SK-N-SH (cell line): Measurements from ENCODE around the gene NLRC5. TPM values are rescaled to one million over a fixed set of nuclear protein-coding genes. Genes with fewer than 3 reads are reported as not detected.

Experiments
- CTCF ChIA-PET: fragments of 300-600, 350-600 bp; formaldehyde crosslinking; extraction: SDS; loops from one replicate; lab custom pipeline; 2021; lab: Yijun Ruan, JAX
- POLR2A ChIA-PET: fragments of 350-600 bp; sonication (Branson Sonifier 250); formaldehyde crosslinking; extraction: SDS; loops from one replicate; lab custom pipeline; 2020; ENCODE audit warnings: antibody characterized with exemption, inconsistent platforms; lab: Yijun Ruan, JAX
- DNase-seq: peaks from one replicate; pipeline ENCODE4 v3.0.0; 2012
- H2AFZ ChIP-seq: fragments of 200-600 bp; sonication (generic); 2 replicates; pipeline ENCODE4 v1.8.1; 2016; ENCODE audit warnings: antibody characterized with exemption, mild to moderate bottlenecking, low read depth
- H3F3A ChIP-seq: fragments of 200-600 bp; sonication (generic); replicated peaks from 2 replicates; pipeline ENCODE3; 2016; ENCODE audit warnings: antibody characterized with exemption, mild to moderate bottlenecking; ENCODE audit not compliant: insufficient read depth
- H3K27ac ChIP-seq, 2 experiments: fragments of 200-500 bp in 1 of 2; fragments of 200-600 bp in 1 of 2; sonication (Bioruptor generic) in 1 of 2; sonication (generic), shearing (Covaris generic) in 1 of 2; 2 replicates each; pipeline versions ENCODE4 v1.5.1 to v1.6.1; 2014 to 2016; ENCODE audit warnings: low read depth in 2 of 2, inconsistent platforms in 1 of 2, low read length in 1 of 2, mild to moderate bottlenecking in 1 of 2, mixed read lengths in 1 of 2
- H3K27me3 ChIP-seq: fragments of 200-600 bp; sonication (generic), shearing (Covaris generic); 2 replicates; pipeline ENCODE4 v1.6.1; 2016; ENCODE audit warnings: mixed run types; ENCODE audit not compliant: insufficient read depth
- H3K36me3 ChIP-seq, 2 experiments: fragments of 200-500 bp in 1 of 2; fragments of 200-600 bp in 1 of 2; sonication (Bioruptor generic) in 1 of 2; sonication (generic) in 1 of 2; replicated peaks in 1 of 2; 2 replicates each; pipeline versions ENCODE3 to v1.5.1; 2014 to 2016; ENCODE audit warnings: low read length in 1 of 2, mild to moderate bottlenecking in 1 of 2; ENCODE audit not compliant: insufficient read depth in 2 of 2, control insufficient read depth in 1 of 2
- H3K4me1 ChIP-seq, 2 experiments: fragments of 200-500 bp in 1 of 2; fragments of 200-600 bp in 1 of 2; sonication (Bioruptor generic) in 1 of 2; sonication (generic), shearing (Covaris generic) in 1 of 2; 2 replicates each; pipeline versions ENCODE4 v1.5.1 to v1.6.1; 2014 to 2016; ENCODE audit warnings: low read depth in 1 of 2, low read length in 1 of 2, mixed run types in 1 of 2; ENCODE audit not compliant: insufficient read depth in 2 of 2, control insufficient read depth in 1 of 2
- H3K4me2 ChIP-seq: fragments of 200-600 bp; sonication (generic), shearing (Covaris generic); 2 replicates; pipeline ENCODE4 v1.6.1; 2017; ENCODE audit warnings: mixed run types
- H3K4me3 ChIP-seq, 2 experiments: fragments of 200-500 bp in 1 of 2; fragments of 200-600 bp in 1 of 2; sonication (Bioruptor generic) in 1 of 2; sonication (generic), shearing (Covaris generic) in 1 of 2; 2 replicates each; pipeline versions ENCODE4 v1.5.1 to v1.8.1; 2014 to 2016; ENCODE audit warnings: low read depth in 2 of 2, inconsistent platforms in 1 of 2, low read length in 1 of 2, mild to moderate bottlenecking in 1 of 2, mixed read lengths in 1 of 2, moderate library complexity in 1 of 2
- H3K79me2 ChIP-seq: fragments of 200-600 bp; sonication (generic); 2 replicates; pipeline ENCODE4 v1.8.1; 2017; ENCODE audit warnings: mild to moderate bottlenecking; ENCODE audit not compliant: insufficient read depth
- H3K9ac ChIP-seq: fragments of 200-600 bp; sonication (generic); 2 replicates; pipeline ENCODE4 v1.6.1; 2017; ENCODE audit warnings: mixed run types
- H3K9me2 ChIP-seq: fragments of 200-600 bp; sonication (generic); 2 replicates; pipeline ENCODE4 v1.6.1; 2017; ENCODE audit warnings: mixed run types
- H3K9me3 ChIP-seq: fragments of 200-600 bp; sonication (generic); 2 replicates; pipeline ENCODE4 v1.6.1; 2017; ENCODE audit warnings: mixed run types, mild to moderate bottlenecking, moderate library complexity
- H4K20me1 ChIP-seq: fragments of 200-600 bp; sonication (generic); 2 replicates; pipeline ENCODE4 v1.6.1; 2017; ENCODE audit warnings: mild to moderate bottlenecking, mixed run types; ENCODE audit not compliant: insufficient read depth
- ELF1 ChIP-seq: IDR thresholded peaks from 2 replicates; pipeline ENCODE4 v1.4.0; 2012
- EZH2phosphoT487 ChIP-seq: fragments of 200-600 bp; sonication (generic); IDR thresholded peaks from 2 replicates; pipeline ENCODE4 v1.6.1; 2017; ENCODE audit warnings: low read depth, mixed run types, mild to moderate bottlenecking, antibody characterized with exemption, moderate library complexity, borderline replicate concordance
- GABPA ChIP-seq: IDR thresholded peaks from 2 replicates; pipeline ENCODE4 v1.4.0; 2012; ENCODE audit warnings: low read depth, mild to moderate bottlenecking
- JUND ChIP-seq: IDR thresholded peaks from 2 replicates; pipeline ENCODE4 v1.4.0; 2012
- MEF2A ChIP-seq: IDR thresholded peaks from 2 replicates; pipeline ENCODE4 v1.4.0; 2012; ENCODE audit warnings: low read depth, borderline replicate concordance
- MXI1 ChIP-seq: IDR thresholded peaks from 2 replicates; pipeline ENCODE4 v1.6.1; 2012; ENCODE audit warnings: mild to moderate bottlenecking, low read depth, low read length, improper control_type of control experiment
- NFIC ChIP-seq: IDR thresholded peaks from 2 replicates; pipeline ENCODE4 v1.4.0; 2012; ENCODE audit warnings: borderline replicate concordance
- POLR2AphosphoS5 ChIP-seq: IDR thresholded peaks from 2 replicates; pipeline ENCODE4 v1.6.1; 2012; ENCODE audit warnings: low read depth, low read length
- RAD21 ChIP-seq: IDR thresholded peaks from 2 replicates; pipeline ENCODE4 v1.6.1; 2012; ENCODE audit warnings: mild to moderate bottlenecking, low read length
- RCOR1 ChIP-seq: fragments of 150-350 bp; IDR thresholded peaks from 2 replicates; pipeline ENCODE4 v1.6.1; 2017; ENCODE audit warnings: antibody characterized with exemption, low read length
- TCF12 ChIP-seq: IDR thresholded peaks from 2 replicates; pipeline ENCODE4 v1.4.0; 2012
- YY1 ChIP-seq: IDR thresholded peaks from 2 replicates; pipeline ENCODE4 v1.4.0; 2012; ENCODE audit warnings: low read depth, mild to moderate bottlenecking
- WGBS: methylation state at CpG from one replicate; pipeline ENCODE4 v1.1.6; 2017; ENCODE audit warnings: low lambda C conversion rate; 5-methylcytosine and 5-hydroxymethylcytosine counted together
- polyA plus RNA-seq, 3 experiments: library from polyadenylated mRNA; depleted of rRNA; stranded (reverse); fragments of >200 nt; gene quantifications; 2 replicates each; pipeline ENCODE4 v1.2.3, GENCODE V29; 2012
- TF ChIP-seq, protein P1 (sequence below): fragments of 150-350 bp; IDR thresholded peaks from 2 replicates; pipeline ENCODE4 v1.6.1; 2017; ENCODE audit warnings: antibody characterized with exemption, low read length, low read depth, borderline replicate concordance
- TF ChIP-seq, protein P2 (sequence below): IDR thresholded peaks from 2 replicates; pipeline ENCODE4 v1.4.0; 2012; ENCODE audit warnings: low read depth
- TF ChIP-seq, protein P3 (sequence below): fragments of 200-600 bp; sonication (generic); IDR thresholded peaks from 2 replicates; pipeline ENCODE4 v1.6.1; 2017; ENCODE audit warnings: antibody characterized with exemption, mild to moderate bottlenecking, moderate library complexity

The NLRC5 gene
- polyA plus RNA-seq, 1 of the 3 experiments (the other 2 are of a cell fraction): 6.5 TPM

DNA sequence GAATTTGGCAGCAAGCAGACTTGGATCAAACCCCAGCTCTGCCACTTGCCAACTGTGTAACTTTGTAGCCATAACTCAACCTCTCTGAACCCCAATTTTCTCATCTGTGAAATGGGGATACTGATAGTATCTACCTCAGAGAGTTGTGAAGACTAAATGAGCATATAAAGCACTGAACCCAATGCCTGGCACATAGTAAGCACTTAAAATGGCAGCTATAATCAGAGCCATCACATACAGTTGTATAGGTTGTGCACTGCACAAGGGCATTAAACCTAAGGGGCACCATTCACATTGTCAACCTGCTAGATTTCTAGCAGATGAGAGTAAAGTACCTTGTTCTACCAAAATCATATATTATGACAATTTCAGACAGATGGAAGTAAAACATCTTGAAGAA, 92.4 kb downstream of the NLRC5 start (continued):
- no peak for TF ChIP-seq TCF12

DNA sequence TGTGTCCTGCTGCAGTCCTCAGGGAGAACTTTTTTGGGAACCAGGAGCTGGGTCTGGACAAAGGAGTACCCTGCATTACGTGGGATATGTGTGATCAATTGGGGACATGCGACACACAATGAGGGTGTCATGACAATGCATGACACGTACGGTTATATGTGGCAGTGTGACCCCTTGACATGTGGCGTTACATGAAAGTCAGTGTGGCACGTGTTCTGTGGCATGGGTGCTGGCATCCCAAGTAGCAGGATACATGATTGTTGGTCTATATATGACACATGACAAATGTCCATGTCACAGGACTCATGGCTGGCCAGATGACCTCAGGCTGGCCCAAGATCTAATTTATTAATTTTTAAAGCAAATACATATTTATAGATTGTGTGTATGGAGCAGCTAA, 93.3 kb downstream of the NLRC5 start:
- Histone ChIP-seq H3K4me2 (no peak overlapping the region), H3K9me2 (no peaks in the 10 kb centered on the region), H3K9me3 (no peaks in the 10 kb centered on the region), H4K20me1 (no peaks in the 10 kb centered on the region), H3F3A (no peaks in the 10 kb centered on the region), H3K27ac (no peak overlapping the region), H2AFZ (no peak overlapping the region), H3K4me3 (no peak overlapping the region), H3K9ac (no peak overlapping the region), H3K36me3 (no peaks in the 10 kb centered on the region), H3K79me2 (no peaks in the 10 kb centered on the region), H3K27me3 (no peaks in the 10 kb centered on the region), H3K4me1 (peaks cover 0 to 4% of the 10 kb centered on the region in 2 experiments; a peak in 1 of 4 replicates)
- no peak for DNase-seq
- ChIA-PET CTCF (interaction anchor here (1.0 to 4.2 kb wide), 11 partner anchors 11 to 437 kb away, joined by 3 to 34 read pairs (median 7); partner anchors contain the start of gene CPNE2), POLR2A (no interaction called here)
- 85% methylated on average over 6 of the region's 6 CpGs for WGBS
- TF ChIP-seq GABPA (no peak), MXI1 (no peak), JUND (no peak)
- TF ChIP-seq, protein P1, sequence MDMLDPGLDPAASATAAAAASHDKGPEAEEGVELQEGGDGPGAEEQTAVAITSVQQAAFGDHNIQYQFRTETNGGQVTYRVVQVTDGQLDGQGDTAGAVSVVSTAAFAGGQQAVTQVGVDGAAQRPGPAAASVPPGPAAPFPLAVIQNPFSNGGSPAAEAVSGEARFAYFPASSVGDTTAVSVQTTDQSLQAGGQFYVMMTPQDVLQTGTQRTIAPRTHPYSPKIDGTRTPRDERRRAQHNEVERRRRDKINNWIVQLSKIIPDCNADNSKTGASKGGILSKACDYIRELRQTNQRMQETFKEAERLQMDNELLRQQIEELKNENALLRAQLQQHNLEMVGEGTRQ: no peak

DNA sequence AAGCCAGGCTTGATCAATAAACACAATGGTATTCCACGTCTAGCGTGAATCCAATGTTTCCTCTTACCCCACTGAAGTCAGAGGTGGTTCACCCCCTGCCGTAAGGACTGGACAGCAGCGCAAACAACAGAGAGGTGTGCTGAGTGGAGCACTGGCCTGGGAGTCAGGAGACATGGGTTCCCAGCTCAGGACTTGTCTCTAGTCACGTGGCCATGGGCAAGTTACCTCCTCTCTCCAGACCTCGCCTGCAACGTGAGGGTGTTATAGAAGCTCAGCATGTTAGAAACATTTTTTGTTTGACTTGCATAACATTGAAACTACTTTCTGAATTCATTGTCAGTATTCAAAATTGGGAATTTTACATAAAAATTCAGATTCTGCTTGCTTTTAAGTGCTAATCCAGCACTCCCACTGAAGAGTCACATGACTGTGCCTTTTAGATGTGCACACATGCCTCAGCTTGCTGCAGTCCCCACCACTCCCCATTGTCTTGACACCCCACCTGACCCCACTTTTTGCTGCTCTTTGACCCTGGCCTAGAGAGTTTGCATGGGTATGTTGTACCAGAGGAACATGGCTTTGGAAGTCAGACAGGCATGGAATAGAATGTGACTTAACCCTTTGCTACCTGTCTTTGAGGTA, 94.2 kb downstream of the NLRC5 start:
- Histone ChIP-seq H3K9me3 (no peaks in the 10 kb centered on the region), H3K4me3 (no peak overlapping the region)
- POLR2A ChIA-PET: no interaction called here

DNA sequence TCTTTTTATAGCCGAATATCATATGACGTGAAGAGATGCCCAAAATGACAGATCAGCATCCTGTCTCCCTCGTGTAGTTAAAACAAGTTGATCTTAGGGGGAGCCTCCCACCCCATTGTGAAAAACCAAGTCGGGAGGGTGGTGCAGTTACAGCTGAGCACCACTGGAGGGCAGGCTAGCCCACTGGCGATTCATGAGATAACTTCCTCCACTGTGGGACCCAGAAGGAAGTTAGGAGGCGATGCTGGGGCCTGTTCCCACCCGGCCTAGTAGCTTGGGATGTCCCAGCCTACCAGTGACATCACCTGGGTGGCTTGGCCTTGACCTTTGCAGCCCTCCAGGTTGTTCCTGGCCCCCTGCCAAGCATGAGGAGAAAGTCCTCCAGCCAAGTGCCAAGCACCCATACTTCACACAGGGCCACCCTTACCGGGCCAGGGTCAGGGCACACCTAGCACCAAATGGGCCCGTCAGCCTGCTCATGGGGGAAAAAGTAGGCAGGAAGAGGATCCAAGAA, 95.0 kb downstream of the NLRC5 start:
- Histone ChIP-seq H4K20me1 (no peaks in the 10 kb centered on the region), H3K9ac (no peak overlapping the region), H3K9me2 (no peaks in the 10 kb centered on the region), H3K79me2 (no peaks in the 10 kb centered on the region), H3K4me1 (peaks cover 0 to 4% of the 10 kb centered on the region in 2 experiments; a peak in 1 of 4 replicates), H3K4me3 (peak overlapping the region in 1 of 2 experiments; percentile 47; a peak in 1 of 4 replicates), H3F3A (no peaks in the 10 kb centered on the region), H3K27ac (no peak overlapping the region), H3K27me3 (no peaks in the 10 kb centered on the region), H3K4me2 (no peak overlapping the region), H3K9me3 (no peaks in the 10 kb centered on the region), H3K36me3 (no peaks in the 10 kb centered on the region), H2AFZ (peak overlapping the region; percentile 29; the same call in 1 of the 2 replicates)
- ChIA-PET CTCF (interaction anchor here (0.6 to 4.2 kb wide), 53 partner anchors 9 to 427 kb away, joined by 3 to 34 read pairs (median 5); partner anchors contain the start of genes ARL2BP, CPNE2, PSME3IP1 and RSPRY1), POLR2A (no interaction called here)
- DNase-seq: peak; percentile 87
- 4% methylated on average over 7 of the region's 9 CpGs for WGBS
- TF ChIP-seq, protein P2, sequence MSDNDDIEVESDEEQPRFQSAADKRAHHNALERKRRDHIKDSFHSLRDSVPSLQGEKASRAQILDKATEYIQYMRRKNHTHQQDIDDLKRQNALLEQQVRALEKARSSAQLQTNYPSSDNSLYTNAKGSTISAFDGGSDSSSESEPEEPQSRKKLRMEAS: no peak
- TF ChIP-seq MEF2A (no peak), RAD21 (peak; percentile 91), POLR2AphosphoS5 (no peak), NFIC (peak; percentile 29; the same call in 1 of the 2 replicates), RCOR1 (peak; percentile 37; the same call in 1 of the 2 replicates), YY1 (no peak)
- TF ChIP-seq, protein P3, sequence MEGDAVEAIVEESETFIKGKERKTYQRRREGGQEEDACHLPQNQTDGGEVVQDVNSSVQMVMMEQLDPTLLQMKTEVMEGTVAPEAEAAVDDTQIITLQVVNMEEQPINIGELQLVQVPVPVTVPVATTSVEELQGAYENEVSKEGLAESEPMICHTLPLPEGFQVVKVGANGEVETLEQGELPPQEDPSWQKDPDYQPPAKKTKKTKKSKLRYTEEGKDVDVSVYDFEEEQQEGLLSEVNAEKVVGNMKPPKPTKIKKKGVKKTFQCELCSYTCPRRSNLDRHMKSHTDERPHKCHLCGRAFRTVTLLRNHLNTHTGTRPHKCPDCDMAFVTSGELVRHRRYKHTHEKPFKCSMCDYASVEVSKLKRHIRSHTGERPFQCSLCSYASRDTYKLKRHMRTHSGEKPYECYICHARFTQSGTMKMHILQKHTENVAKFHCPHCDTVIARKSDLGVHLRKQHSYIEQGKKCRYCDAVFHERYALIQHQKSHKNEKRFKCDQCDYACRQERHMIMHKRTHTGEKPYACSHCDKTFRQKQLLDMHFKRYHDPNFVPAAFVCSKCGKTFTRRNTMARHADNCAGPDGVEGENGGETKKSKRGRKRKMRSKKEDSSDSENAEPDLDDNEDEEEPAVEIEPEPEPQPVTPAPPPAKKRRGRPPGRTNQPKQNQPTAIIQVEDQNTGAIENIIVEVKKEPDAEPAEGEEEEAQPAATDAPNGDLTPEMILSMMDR: peak; percentile 97
- TF ChIP-seq, protein P1: no peak

More for the DNA sequence above, 94.2 kb downstream of the NLRC5 start:
- Histone ChIP-seq H3K27me3 (no peaks in the 10 kb centered on the region), H3K4me2 (no peak overlapping the region), H2AFZ (no peak overlapping the region), H3K36me3 (no peaks in the 10 kb centered on the region)
- 62% methylated on average over 5 of the region's 7 CpGs for WGBS
- no peak for TF ChIP-seq EZH2phosphoT487
- no peak for TF ChIP-seq ELF1
- TF ChIP-seq, all 33 proteins: peak for 0
- no peak overlapping the region for H3K9ac ChIP-seq
- H4K20me1 ChIP-seq: no peaks in the 10 kb centered on the region
- H3K9me2 ChIP-seq: no peaks in the 10 kb centered on the region
- no peaks in the 10 kb centered on the region for H3K79me2 ChIP-seq
- H3K4me1 ChIP-seq: peaks cover 0 to 4% of the 10 kb centered on the region in 2 experiments; a peak in 1 of 4 replicates
- CTCF ChIA-PET: interaction anchor here (0.6 to 4.2 kb wide), 46 partner anchors 8 to 440 kb away, joined by 3 to 34 read pairs (median 5); partner anchors contain the start of genes ARL2BP, CPNE2, PSME3IP1 and RSPRY1
- H3K27ac ChIP-seq: no peak overlapping the region
- H3F3A ChIP-seq: no peaks in the 10 kb centered on the region
- DNase-seq: no peak
